Tibial artery (tissue), 4 donors: Measurements from ENCODE around the gene ATG4C.
"Not testable (repeated sequence)": the region's sequence is repeated elsewhere in the genome, so short reads cannot be mapped to it uniquely, and the experiment has no call there.

Experiments used
- DNase-seq, 2 donors: peaks; one replicate each; pipeline ENCODE4 v3.0.0-alpha.2; 2019
- H3K27ac ChIP-seq, 2 donors: fragments of 200-600 bp; sonication (generic) in 1 of 2; 1 replicate in 1 of 2; 2 replicates in 1 of 2; pipeline ENCODE4 v1.5.1; 2018 to 2019; ENCODE audit warnings: mild to moderate bottlenecking in 1 of 2
- H3K27me3 ChIP-seq, 2 donors: fragments of 200-600 bp; sonication (generic) in 1 of 2; one replicate each; pipeline versions ENCODE4 v1.5.1 to v1.6.0; 2016 to 2019
- H3K36me3 ChIP-seq, 3 donors: fragments of 200-600 bp; sonication (generic) in 2 of 3; one replicate each; pipeline ENCODE4 v1.5.1; 2016 to 2019; ENCODE audit warnings: mild to moderate bottlenecking in 2 of 3
- H3K4me1 ChIP-seq, 4 donors: fragments of 200-600 bp; sonication (generic) in 2 of 4; 1 replicate in 3 of 4; 2 replicates in 1 of 4; pipeline ENCODE4 v1.5.1; 2016 to 2019
- H3K4me3 ChIP-seq, 2 donors: fragments of 200-600 bp; sonication (generic) in 1 of 2; 1 replicate in 1 of 2; 2 replicates in 1 of 2; pipeline ENCODE4 v1.5.1; 2018 to 2019; ENCODE audit warnings: mild to moderate bottlenecking in 2 of 2
- H3K9me3 ChIP-seq, 3 donors: fragments of 200-600 bp; sonication (generic) in 1 of 3; one replicate each; pipeline ENCODE4 v1.5.1; 2016 to 2019
- intact Hi-C: fragments of 100-400 bp; cut with DNase I; formaldehyde crosslinking; loops from one replicate; pipeline ENCODE4 v1.15.0; 2023; ENCODE audit warnings: low total_unique reads
- TF ChIP-seq, protein P1 (sequence below), 2 experiments: fragments of 200-600 bp in 1 of 2; fragments of 450-650 bp in 1 of 2; IDR thresholded peaks; one replicate each; pipeline ENCODE4 v1.5.1; 2017 to 2019; ENCODE audit warnings: antibody characterized with exemption in 2 of 2, mild to moderate bottlenecking in 1 of 2, moderate library complexity in 1 of 2

The ATG4C gene

DNA sequence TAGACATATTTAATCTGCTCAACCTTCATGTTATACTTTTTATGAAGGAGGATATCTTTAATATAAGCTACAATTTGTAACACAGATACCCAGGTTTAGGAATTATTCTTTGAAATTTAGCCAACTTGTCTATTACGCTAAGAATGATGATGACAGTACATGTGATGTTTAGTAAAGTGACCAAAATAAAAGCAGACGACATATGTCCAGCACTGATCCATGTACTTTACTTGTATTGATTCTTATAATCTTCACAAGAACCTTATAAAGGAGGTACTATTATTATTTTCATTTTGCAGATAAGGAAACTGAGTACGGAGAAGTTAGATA, 37.2 kb upstream of the ATG4C start:
- H3K4me1 ChIP-seq = peaks cover 0 to 29% (median 12%) of the 10 kb centered on the region in 4 donors
- no peak overlapping the region for H3K4me3 ChIP-seq
- DNase-seq = no peak
- intact Hi-C loops = loop anchor here (10.0 kb wide), 1 partner anchor 212 kb away; no protein-coding TSS in a partner anchor
- H3K27ac ChIP-seq = no peak overlapping the region
- no peaks in the 10 kb centered on the region for H3K27me3 ChIP-seq
- TF ChIP-seq, protein P1, sequence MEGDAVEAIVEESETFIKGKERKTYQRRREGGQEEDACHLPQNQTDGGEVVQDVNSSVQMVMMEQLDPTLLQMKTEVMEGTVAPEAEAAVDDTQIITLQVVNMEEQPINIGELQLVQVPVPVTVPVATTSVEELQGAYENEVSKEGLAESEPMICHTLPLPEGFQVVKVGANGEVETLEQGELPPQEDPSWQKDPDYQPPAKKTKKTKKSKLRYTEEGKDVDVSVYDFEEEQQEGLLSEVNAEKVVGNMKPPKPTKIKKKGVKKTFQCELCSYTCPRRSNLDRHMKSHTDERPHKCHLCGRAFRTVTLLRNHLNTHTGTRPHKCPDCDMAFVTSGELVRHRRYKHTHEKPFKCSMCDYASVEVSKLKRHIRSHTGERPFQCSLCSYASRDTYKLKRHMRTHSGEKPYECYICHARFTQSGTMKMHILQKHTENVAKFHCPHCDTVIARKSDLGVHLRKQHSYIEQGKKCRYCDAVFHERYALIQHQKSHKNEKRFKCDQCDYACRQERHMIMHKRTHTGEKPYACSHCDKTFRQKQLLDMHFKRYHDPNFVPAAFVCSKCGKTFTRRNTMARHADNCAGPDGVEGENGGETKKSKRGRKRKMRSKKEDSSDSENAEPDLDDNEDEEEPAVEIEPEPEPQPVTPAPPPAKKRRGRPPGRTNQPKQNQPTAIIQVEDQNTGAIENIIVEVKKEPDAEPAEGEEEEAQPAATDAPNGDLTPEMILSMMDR (IDR thresholded peaks at IDR 0.05) = no peak
- no peaks in the 10 kb centered on the region for H3K9me3 ChIP-seq
- no peaks in the 10 kb centered on the region for H3K36me3 ChIP-seq

DNA sequence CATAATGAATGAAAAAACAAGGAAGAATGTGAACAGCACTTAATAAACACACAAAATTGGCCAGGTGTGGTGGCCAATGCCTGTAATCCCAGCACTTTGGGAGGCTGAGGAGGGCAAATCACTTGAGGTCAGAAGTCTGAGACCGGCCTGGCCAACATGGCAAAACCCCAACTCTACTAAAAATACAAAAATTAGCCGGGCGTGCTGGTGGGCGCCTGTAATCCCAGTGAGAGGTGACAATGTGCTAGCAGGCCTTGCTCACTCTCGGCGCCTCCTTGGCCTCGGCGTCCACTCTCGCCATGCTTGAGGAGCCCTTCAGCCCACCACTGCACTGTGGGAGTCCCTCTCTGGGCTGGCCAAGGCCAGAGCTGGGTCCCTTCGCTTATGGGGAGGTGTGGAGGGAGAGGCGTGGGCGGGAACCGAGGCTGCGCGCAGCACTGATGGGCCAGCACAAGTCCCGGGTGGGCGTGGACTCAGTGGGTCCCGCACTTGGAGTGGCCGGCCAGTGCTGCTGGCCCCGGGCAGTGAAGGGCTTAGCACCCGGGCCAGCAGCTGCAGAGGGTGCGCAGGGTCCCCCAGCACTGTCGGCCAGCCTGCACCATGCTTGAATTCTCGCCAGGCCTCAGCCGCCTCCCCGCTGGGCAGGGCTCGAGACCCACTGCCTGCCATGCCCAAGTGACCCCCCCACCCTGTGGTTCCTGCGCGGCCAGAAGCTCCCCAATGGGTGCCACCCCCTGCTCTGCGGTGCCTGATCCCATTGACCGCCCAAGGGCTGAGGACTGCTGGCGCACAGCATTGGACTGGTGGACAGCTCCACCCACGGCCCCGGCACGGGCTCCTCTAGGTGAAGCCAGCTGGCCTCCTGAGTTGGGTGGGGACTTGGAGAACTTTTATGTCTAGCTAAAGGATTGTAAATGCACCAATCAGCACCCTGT, 30.6 kb upstream of the ATG4C start:
- Histone ChIP-seq H3K27me3 (no peaks in the 10 kb centered on the region), H3K9me3 (no peaks in the 10 kb centered on the region), H3K36me3 (no peaks in the 10 kb centered on the region), H3K4me3 (no peak overlapping the region), H3K27ac (no peak overlapping the region), H3K4me1 (peaks cover 0 to 23% (median 2%) of the 10 kb centered on the region in 4 donors)
- TF ChIP-seq, protein P1 (IDR thresholded peaks at IDR 0.05) = no peak
- intact Hi-C loops = no loop called here
- DNase-seq = no peak

DNA sequence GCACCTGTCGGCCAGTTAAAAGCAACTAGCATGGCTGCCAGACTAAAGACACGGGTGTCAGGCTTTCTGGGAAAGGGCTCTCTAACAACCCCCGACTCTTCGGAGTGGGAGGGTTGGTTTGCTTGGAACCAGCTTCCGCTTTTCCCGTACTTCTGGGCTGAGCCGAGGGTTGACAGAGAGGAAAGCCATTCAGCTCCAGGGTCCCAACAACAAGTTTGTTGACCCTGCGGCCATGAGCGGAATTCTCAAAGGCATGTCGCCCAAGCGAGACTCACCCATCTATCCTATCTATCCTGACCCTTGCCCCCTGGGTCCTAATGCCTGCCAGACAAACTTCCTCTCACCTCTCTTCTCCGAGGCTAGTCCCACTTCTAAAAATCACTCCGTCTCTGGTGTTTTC, 29.0 kb upstream of the ATG4C start:
- H3K27ac ChIP-seq, H3K27me3 ChIP-seq, H3K36me3 ChIP-seq, H3K4me3 ChIP-seq, H3K9me3 ChIP-seq, DNase-seq, intact Hi-C loops: not testable (repeated sequence)
- peaks cover 0 to 23% (median 2%) of the 10 kb centered on the region in 4 donors for H3K4me1 ChIP-seq

DNA sequence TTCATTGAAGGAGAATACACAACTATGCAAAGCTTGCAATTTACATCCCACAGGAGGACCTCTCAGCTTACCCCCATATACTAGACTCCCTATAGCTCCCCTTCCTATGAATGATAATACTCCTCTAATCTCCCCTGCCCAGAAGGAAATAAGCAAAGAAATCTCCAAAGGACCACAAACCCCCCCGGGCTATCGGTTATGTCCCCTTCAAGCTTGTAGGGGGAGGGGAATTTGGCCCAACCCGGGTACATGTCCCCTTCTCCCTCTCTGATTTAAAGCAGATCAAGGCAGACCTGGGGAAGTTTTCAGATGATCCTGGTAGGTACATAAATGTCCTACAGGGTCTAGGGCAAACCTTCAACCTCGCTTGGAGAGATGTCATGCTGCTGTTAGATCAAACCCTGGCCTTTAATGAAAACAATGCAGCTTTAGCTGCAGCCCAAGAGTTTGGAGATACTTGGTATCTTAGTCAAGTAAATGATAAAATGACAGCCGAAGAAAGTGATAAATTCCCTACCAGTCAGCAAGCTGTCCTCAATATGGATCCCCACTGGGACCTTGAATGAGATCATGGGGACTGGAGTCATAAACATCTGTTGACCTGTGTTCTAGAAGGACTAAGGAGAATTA, 27.6 kb upstream of the ATG4C start:
- H3K9me3 ChIP-seq, DNase-seq, H3K27ac ChIP-seq, H3K27me3 ChIP-seq, H3K36me3 ChIP-seq, intact Hi-C loops, H3K4me3 ChIP-seq: not testable (repeated sequence)
- peaks cover 0 to 14% (median 0%) of the 10 kb centered on the region in 4 donors for H3K4me1 ChIP-seq

DNA sequence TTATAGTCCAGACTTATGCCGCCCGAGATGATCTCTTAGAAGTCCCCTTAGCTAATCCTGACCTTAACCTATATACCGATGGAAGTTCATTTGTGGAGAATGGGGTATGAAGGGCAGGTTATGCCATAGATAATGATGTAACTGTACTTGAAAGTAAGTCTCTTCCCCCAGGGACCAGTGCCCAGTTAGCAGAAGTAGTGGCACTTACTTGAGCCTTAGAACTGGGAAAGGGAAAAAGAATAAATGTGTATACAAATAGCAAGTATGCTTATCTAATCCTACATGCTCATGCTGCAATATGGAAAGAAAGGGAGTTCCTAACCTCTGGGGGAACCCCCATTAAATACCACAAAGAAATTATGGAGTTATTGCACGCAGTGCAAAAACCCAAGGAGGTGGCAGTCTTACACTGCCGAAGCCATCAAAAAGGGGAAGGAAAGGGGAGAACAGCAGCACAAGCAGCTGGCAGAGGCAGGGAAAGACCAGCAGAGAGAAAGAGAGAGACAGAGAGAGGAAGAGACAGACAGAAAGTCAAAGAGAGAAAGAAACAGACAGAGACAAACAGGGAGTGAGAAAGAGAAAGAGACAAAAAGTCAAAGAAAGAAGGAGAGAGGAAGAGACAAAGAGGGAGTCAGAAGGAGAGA, 24.6 kb upstream of the ATG4C start:
- H3K36me3 ChIP-seq, H3K27ac ChIP-seq, intact Hi-C loops, DNase-seq, H3K4me3 ChIP-seq, H3K9me3 ChIP-seq, H3K4me1 ChIP-seq, H3K27me3 ChIP-seq: not testable (repeated sequence)

DNA sequence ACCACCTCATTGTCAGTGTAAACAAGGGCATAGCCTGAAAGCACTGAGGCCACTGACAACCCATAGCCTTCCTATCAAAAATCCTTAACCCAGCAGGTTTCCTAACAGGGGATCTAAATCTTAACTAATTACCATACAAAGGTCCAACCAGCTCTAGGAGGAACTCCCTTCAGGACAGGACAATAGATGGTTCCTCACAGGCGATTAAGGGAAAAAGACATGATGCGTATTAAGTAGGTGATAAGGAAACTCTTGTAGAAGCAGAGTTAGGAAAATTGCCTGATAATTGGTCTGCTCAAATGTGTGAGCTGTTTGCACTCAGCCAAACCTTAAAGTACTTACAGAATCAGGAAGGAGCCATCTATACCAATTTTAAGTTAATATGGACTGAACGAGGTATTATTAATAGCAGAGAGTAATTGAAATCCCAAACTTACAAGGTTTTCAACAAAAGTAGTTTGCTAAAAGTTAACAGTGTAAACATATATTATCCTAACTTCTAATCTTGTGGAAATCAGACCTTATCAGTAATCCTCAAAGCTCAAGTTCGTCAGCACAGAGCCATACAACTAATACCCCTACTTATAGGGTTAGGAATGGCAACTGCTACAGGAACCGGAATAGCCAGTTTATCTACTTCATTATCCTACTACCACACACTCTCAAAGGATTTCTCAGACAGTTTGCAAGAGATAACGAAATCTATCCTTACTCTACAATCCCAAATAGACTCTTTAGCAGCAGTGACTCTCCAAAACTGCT, 23.7 kb upstream of the ATG4C start:
- H3K27me3 ChIP-seq, H3K9me3 ChIP-seq, DNase-seq, intact Hi-C loops, H3K36me3 ChIP-seq, H3K27ac ChIP-seq, H3K4me1 ChIP-seq, H3K4me3 ChIP-seq: not testable (repeated sequence)

DNA sequence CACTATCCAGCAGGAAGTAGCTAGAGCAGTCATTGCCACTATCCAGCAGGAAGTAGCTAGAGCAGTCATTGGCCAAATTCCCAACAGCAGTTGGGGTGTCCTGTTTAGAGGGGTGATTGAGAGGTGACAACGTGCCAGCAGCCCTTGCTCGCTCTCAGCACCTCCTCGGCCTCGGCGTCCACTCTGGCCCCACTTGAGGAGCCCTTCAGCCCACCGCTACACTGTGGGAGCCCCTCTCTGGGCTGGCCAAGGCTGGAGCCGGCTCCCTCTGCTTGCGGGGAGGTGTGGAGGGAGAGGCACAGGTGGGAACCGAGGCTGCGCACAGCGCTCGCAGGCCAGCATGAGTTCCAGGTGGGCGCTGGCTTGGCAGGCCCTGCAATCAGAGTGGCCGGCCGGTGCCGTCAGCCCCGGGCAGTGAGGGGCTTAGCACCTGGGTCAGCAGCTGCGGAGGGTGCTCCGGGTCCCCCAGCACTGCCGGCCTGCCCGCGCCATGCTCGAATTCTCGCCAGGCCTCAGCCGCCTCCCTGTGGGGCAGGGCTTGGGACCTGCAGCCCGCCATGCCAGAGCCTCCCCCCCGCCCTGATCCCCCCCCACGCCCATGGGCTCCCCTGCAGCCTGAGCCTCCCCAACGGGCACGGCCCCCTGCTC, 22.6 kb upstream of the ATG4C start:
- H3K4me1 ChIP-seq, DNase-seq, H3K27ac ChIP-seq, H3K36me3 ChIP-seq, intact Hi-C loops, H3K27me3 ChIP-seq, H3K4me3 ChIP-seq, H3K9me3 ChIP-seq: not testable (repeated sequence)

DNA sequence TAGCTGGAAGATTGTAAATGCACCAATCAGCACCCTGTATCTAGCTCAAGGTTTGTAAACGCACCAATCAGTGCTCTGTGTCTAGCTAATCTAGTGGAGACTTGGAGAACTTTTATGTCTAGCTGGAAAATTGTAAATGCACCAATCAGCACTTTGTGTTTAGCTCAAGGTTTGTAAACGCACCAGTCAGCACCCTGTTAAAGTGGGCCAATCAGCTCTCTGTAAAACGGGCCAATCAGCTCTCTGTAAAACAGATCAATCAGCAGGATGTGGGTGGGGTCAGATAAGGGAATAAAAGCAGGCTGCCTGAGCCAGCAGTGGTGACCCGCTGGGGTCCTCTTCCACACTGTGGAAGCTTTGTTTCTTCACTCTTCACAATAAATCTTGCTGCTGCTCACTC, 21.9 kb upstream of the ATG4C start:
- DNase-seq, H3K36me3 ChIP-seq, H3K27me3 ChIP-seq, H3K9me3 ChIP-seq, H3K27ac ChIP-seq, intact Hi-C loops, H3K4me1 ChIP-seq, H3K4me3 ChIP-seq: not testable (repeated sequence)
